H1 (cell line): Measurements from ENCODE around the gene MMS19. TPM values are rescaled to one million over a fixed set of nuclear protein-coding genes. Genes with fewer than 3 reads are reported as not detected.

Source experiments
- CTCF ChIA-PET: fragments of 300-600 bp; sonication (Branson Sonifier 250); formaldehyde crosslinking; loops from one replicate; lab custom pipeline; 2021; ENCODE audit not compliant: partially characterized antibody; lab: Charles Lee
- POLR2A ChIA-PET: fragments of 300-600 bp; sonication (Branson Sonifier 250); formaldehyde crosslinking; loops from one replicate; lab custom pipeline; 2021; ENCODE audit warnings: inconsistent platforms; ENCODE audit not compliant: partially characterized antibody; lab: Charles Lee
- DNase-seq, 2 experiments: peaks; one replicate each; pipeline versions ENCODE4 v3.0.0 to v3.0.0-alpha.2; 2010 to 2022; ENCODE audit warnings: low spot score in 2 of 2, low read depth in 1 of 2, mixed read lengths in 1 of 2
- FAIRE-seq: peaks from 2 replicates; lab custom pipeline; 2011; peaks lifted over from hg19 to GRCh38; lab: Jason Lieb, UNC
- H2AFZ ChIP-seq: 2 replicates; pipeline ENCODE4 v1.8.1; 2012; ENCODE audit warnings: low read length, inconsistent platforms
- H2AK5ac ChIP-seq: 2 replicates; pipeline ENCODE4 v1.6.1; 2013; ENCODE audit warnings: low read depth, low read length
- H2BK120ac ChIP-seq: replicated peaks from 2 replicates; pipeline ENCODE3; 2013; ENCODE audit warnings: low read depth, low read length, inconsistent platforms
- H2BK12ac ChIP-seq: 2 replicates; pipeline ENCODE4 v1.6.1; 2013; ENCODE audit warnings: low read depth, low read length
- H2BK15ac ChIP-seq: 2 replicates; pipeline ENCODE4 v1.6.1; 2013; ENCODE audit warnings: low read length
- H2BK20ac ChIP-seq: 2 replicates; pipeline ENCODE4 v1.6.1; 2013; ENCODE audit warnings: low read length
- H2BK5ac ChIP-seq: 2 replicates; pipeline ENCODE4 v1.6.1; 2013; ENCODE audit warnings: low read depth, low read length
- H3K14ac ChIP-seq: 2 replicates; pipeline ENCODE4 v1.6.1; 2013; ENCODE audit warnings: inconsistent platforms; ENCODE audit not compliant: insufficient read length
- H3K18ac ChIP-seq: 2 replicates; pipeline ENCODE4 v1.6.1; 2013; ENCODE audit warnings: low read length; ENCODE audit errors: extremely low read depth
- H3K23ac ChIP-seq: 2 replicates; pipeline ENCODE4 v1.6.1; 2013; ENCODE audit warnings: inconsistent platforms; ENCODE audit not compliant: insufficient read length
- H3K23me2 ChIP-seq: 2 replicates; pipeline ENCODE4 v1.6.1; 2013; ENCODE audit warnings: low read depth, low read length
- H3K27ac ChIP-seq: 2 replicates; pipeline ENCODE4 v1.6.1; 2011; ENCODE audit warnings: low read depth, low read length, inconsistent platforms
- H3K27me3 ChIP-seq, 4 experiments: replicated peaks in 1 of 4; 1 replicate in 1 of 4; 2 replicates in 3 of 4; pipeline versions ENCODE4 v1.6.1 to v1.8.1; 2011 to 2013; ENCODE audit warnings: low read length in 3 of 4, mild to moderate bottlenecking in 3 of 4, inconsistent platforms in 2 of 4, mixed read lengths in 2 of 4, moderate library complexity in 1 of 4; ENCODE audit not compliant: control insufficient read depth in 3 of 4, insufficient read depth in 3 of 4; ENCODE audit errors: extremely low read depth in 1 of 4
- H3K36me3 ChIP-seq, 4 experiments: 2 replicates each; pipeline versions ENCODE4 v1.6.1 to v1.8.1; 2011 to 2013; ENCODE audit warnings: mild to moderate bottlenecking in 4 of 4, low read length in 3 of 4, moderate library complexity in 2 of 4, control low read depth in 1 of 4, inconsistent platforms in 1 of 4; ENCODE audit not compliant: insufficient read depth in 4 of 4, control insufficient read depth in 2 of 4
- H3K4ac ChIP-seq: replicated peaks from 2 replicates; pipeline ENCODE3; 2013; ENCODE audit warnings: low read length, low read depth, mixed read lengths, inconsistent platforms; ENCODE audit not compliant: insufficient read length
- H3K4me1 ChIP-seq, 4 experiments: replicated peaks in 1 of 4; 1 replicate in 1 of 4; 2 replicates in 3 of 4; pipeline versions ENCODE4 v1.6.1 to v1.8.1; 2011 to 2013; ENCODE audit warnings: low read length in 3 of 4, inconsistent platforms in 2 of 4, mixed read lengths in 1 of 4; ENCODE audit not compliant: insufficient read depth in 4 of 4, control insufficient read depth in 3 of 4
- H3K4me2 ChIP-seq, 2 experiments: 2 replicates each; pipeline versions ENCODE4 v1.6.1 to v1.8.1; 2011 to 2013; ENCODE audit warnings: low read depth in 2 of 2, low read length in 2 of 2, control low read depth in 1 of 2, inconsistent platforms in 1 of 2, mild to moderate bottlenecking in 1 of 2; ENCODE audit not compliant: insufficient read depth in 1 of 2
- H3K4me3 ChIP-seq, 4 experiments: fragments of 200-600, 300-600 bp in 1 of 4; sonication (generic), shearing (Covaris generic), sonication (Bioruptor Twin) in 1 of 4; 2 replicates each; pipeline versions ENCODE4 v1.5.1 to v1.8.1; 2011 to 2016; ENCODE audit warnings: low read length in 4 of 4, low read depth in 3 of 4, control low read depth in 2 of 4, inconsistent platforms in 2 of 4, mild to moderate bottlenecking in 2 of 4, mixed read lengths in 1 of 4, moderate library complexity in 1 of 4; ENCODE audit not compliant: insufficient read depth in 2 of 4; ENCODE audit errors: extremely low read depth in 1 of 4
- H3K56ac ChIP-seq: replicated peaks from 2 replicates; pipeline ENCODE3; 2013; ENCODE audit warnings: low read depth, mild to moderate bottlenecking, mixed read lengths, low read length, inconsistent platforms; ENCODE audit not compliant: insufficient read length
- H3K79me1 ChIP-seq: 2 replicates; pipeline ENCODE4 v1.6.1; 2013; ENCODE audit warnings: low read depth, low read length, control low read depth
- H3K79me2 ChIP-seq, 2 experiments: 2 replicates each; pipeline versions ENCODE4 v1.6.1 to v1.8.1; 2012 to 2013; ENCODE audit warnings: low read length in 2 of 2, mild to moderate bottlenecking in 2 of 2, inconsistent platforms in 1 of 2; ENCODE audit not compliant: insufficient read depth in 2 of 2, control insufficient read depth in 1 of 2
- H3K9ac ChIP-seq, 4 experiments: replicated peaks in 1 of 4; 1 replicate in 1 of 4; 2 replicates in 3 of 4; pipeline versions ENCODE4 v1.6.1 to v1.8.1; 2011 to 2013; ENCODE audit warnings: low read depth in 3 of 4, low read length in 3 of 4, control low read depth in 2 of 4, mild to moderate bottlenecking in 2 of 4, moderate library complexity in 2 of 4, inconsistent platforms in 1 of 4; ENCODE audit errors: extremely low read depth in 1 of 4
- H3K9me3 ChIP-seq, 2 experiments: 2 replicates each; pipeline versions ENCODE4 v1.6.1 to v1.8.1; 2012 to 2013; ENCODE audit warnings: mild to moderate bottlenecking in 2 of 2, moderate library complexity in 2 of 2, control low read depth in 1 of 2, inconsistent platforms in 1 of 2, low read depth in 1 of 2, low read length in 1 of 2, mixed read lengths in 1 of 2; ENCODE audit not compliant: insufficient read depth in 2 of 2
- H4K20me1 ChIP-seq, 2 experiments: replicated peaks in 1 of 2; 2 replicates each; pipeline versions ENCODE3 to v1.8.1; 2011 to 2013; ENCODE audit warnings: inconsistent platforms in 2 of 2, low read length in 2 of 2, mild to moderate bottlenecking in 1 of 2; ENCODE audit not compliant: insufficient read depth in 2 of 2, control insufficient read depth in 1 of 2
- H4K5ac ChIP-seq: 2 replicates; pipeline ENCODE4 v1.6.1; 2013; ENCODE audit warnings: low read length, low read depth, mixed read lengths, inconsistent platforms; ENCODE audit not compliant: insufficient read length
- H4K8ac ChIP-seq: 2 replicates; pipeline ENCODE4 v1.8.0; 2013; ENCODE audit warnings: mild to moderate bottlenecking, moderate library complexity, low read length, inconsistent platforms; ENCODE audit not compliant: insufficient read depth; ENCODE audit errors: extremely low read depth
- H4K91ac ChIP-seq: replicated peaks from 2 replicates; pipeline ENCODE3; 2013; ENCODE audit warnings: low read length, mixed read lengths, inconsistent platforms; ENCODE audit not compliant: insufficient read length
- BRCA1 ChIP-seq: IDR thresholded peaks from 2 replicates; pipeline ENCODE4 v1.6.1; 2012; ENCODE audit warnings: low read depth, low read length, improper control_type of control experiment
- CBX5 ChIP-seq: fragments of 300-800, 300-1000 bp; sonication (generic); IDR thresholded peaks from 2 replicates; pipeline ENCODE4 v1.7.1; 2016; ENCODE audit warnings: antibody characterized with exemption, low read length, low read depth
- CHD1 ChIP-seq: IDR thresholded peaks from 2 replicates; pipeline ENCODE4 v1.6.1; 2012; ENCODE audit warnings: low read depth, low read length, improper control_type of control experiment
- EP300 ChIP-seq, 2 experiments: IDR thresholded peaks; 1 replicate in 1 of 2; 2 replicates in 1 of 2; pipeline ENCODE4 v1.6.1; 2011 to 2012; ENCODE audit warnings: low read depth in 2 of 2, low read length in 2 of 2, mild to moderate bottlenecking in 2 of 2, borderline replicate concordance in 1 of 2, inconsistent platforms in 1 of 2, moderate library complexity in 1 of 2
- KDM1A ChIP-seq: fragments of 200-600, 300-600 bp; sonication (generic); IDR thresholded peaks from 2 replicates; pipeline ENCODE4 v1.7.1; 2016; ENCODE audit warnings: mild to moderate bottlenecking, low read length, borderline replicate concordance
- KDM5A ChIP-seq: fragments of 200-600 bp; IDR thresholded peaks from 2 replicates; pipeline ENCODE4 v1.7.1; 2012; ENCODE audit warnings: mild to moderate bottlenecking, low read length, inconsistent platforms, mixed read lengths
- PHF8 ChIP-seq: fragments of 200-600 bp; sonication (generic); conservative IDR thresholded peaks from 2 replicates; pipeline ENCODE4 v1.7.1; 2012; ENCODE audit warnings: low read depth, mild to moderate bottlenecking, inconsistent platforms, low read length, moderate library complexity
- RNF2 ChIP-seq: fragments of 200-900, 300-1000 bp; sonication (generic); IDR thresholded peaks from 2 replicates; pipeline ENCODE4 v1.7.1; 2016; ENCODE audit warnings: borderline replicate concordance, low read depth, mild to moderate bottlenecking, antibody characterized with exemption, low read length; ENCODE audit not compliant: poor library complexity, severe bottlenecking; ENCODE audit errors: missing control alignments
- WGBS, 2 experiments: shearing (Covaris generic) in 1 of 2; methylation state at CpG; one replicate each; pipeline versions ENCODE4 v1.1.6 to v1.1.7; 2013 to 2015; ENCODE audit warnings: low lambda C conversion rate in 2 of 2, mixed read lengths in 2 of 2, inconsistent platforms in 1 of 2, low coverage in 1 of 2, missing lambda C conversion rate in 1 of 2; ENCODE audit not compliant: insufficient replicate concordance in 2 of 2, insufficient coverage in 1 of 2, insufficient read length in 1 of 2; ENCODE audit errors: extremely low coverage in 1 of 2, missing lambda C conversion rate in 1 of 2; 5-methylcytosine and 5-hydroxymethylcytosine counted together
- polyA plus RNA-seq, 7 experiments: library from polyadenylated mRNA; depleted of rRNA in 3 of 7; stranded (reverse) in 5 of 7; unstranded in 2 of 7; fragments of >200 nt in 5 of 7; fragments of 200-250 nt in 2 of 7; gene quantifications; 1 replicate in 5 of 7; 2 replicates in 1 of 7; 4 replicates in 1 of 7; pipeline versions ENCODE4 v1.2.1 to v1.2.3, GENCODE V29; 2011 to 2013; ENCODE audit warnings: missing spikeins in 2 of 7, mixed read lengths in 2 of 7
- total RNA-seq: library from RNA; stranded (reverse); fragmentation: NEBNext Ultra II Directional; extraction: Animal tissue kit (Norgen Biotek cat#: 25700); gene quantifications from 2 replicates; pipeline ENCODE4 v1.2.1, GENCODE V29; 2021
- TF ChIP-seq, protein P1 (sequence below): IDR thresholded peaks from 2 replicates; pipeline ENCODE4 v1.6.1; 2012; ENCODE audit warnings: low read length, inconsistent platforms

The MMS19 gene
- total and polyA plus RNA-seq, 2 of the 8 experiments (the other 6 are each of a cell fraction or from before 2014, with no cell fraction given): 130 to 221 TPM

DNA sequence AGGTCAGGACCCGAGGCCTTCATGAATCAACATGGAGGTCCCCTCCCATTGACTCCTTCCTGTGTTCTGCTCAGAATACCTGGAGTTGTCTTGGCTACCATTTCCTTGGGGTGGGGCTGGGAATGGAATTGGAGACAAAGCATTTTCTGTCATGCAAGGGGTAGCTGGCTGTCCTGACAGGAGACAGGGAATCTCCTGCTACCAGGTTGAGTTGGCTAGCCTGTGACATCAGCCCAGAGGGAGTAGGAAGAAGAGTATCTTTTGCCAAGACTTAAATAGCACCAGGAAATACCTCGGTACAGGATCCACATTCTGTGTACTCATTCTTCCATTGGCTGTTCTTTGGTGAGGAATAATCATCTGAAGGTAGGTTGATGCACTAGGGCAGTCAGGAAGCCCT is 47.4 kb downstream of the MMS19 start:
- FAIRE-seq: no peak
- Histone ChIP-seq H3K79me2 (peaks cover 5 to 22% of the 10 kb centered on the region in 2 experiments), H3K4me1 (peaks cover 0 to 4% (median 0%) of the 10 kb centered on the region in 4 experiments; a peak in 2 of 7 replicates), H3K9me3 (no peaks in the 10 kb centered on the region), H3K27ac (no peak overlapping the region), H3K18ac (no peak overlapping the region), H3K23me2 (peaks cover 4% of the 10 kb centered on the region; the same call in 1 of the 2 replicates), H2AFZ (no peak overlapping the region), H2BK20ac (no peak overlapping the region), H3K27me3 (no peaks in the 10 kb centered on the region), H3K9ac (no peak overlapping the region), H4K5ac (no peak overlapping the region), H4K91ac (no peak overlapping the region), H2BK120ac (no peak overlapping the region), H2BK5ac (no peak overlapping the region; the same call in 1 of the 2 replicates), H2BK15ac (no peak overlapping the region), H3K36me3 (peaks cover 2 to 35% (median 20%) of the 10 kb centered on the region in 4 experiments; a peak in 7 of 8 replicates), H3K4me3 (no peak overlapping the region), H3K4me2 (no peak overlapping the region), H3K4ac (no peak overlapping the region)
- CTCF ChIA-PET: interaction anchor here (1.1 to 7.2 kb wide), 2 partner anchors 15 to 83 kb away, joined by 4 to 40 read pairs; no protein-coding TSS in a partner anchor
- POLR2A ChIA-PET: interaction anchor here (1.4 to 13.8 kb wide), 4 partner anchors 9 to 26 kb away, joined by 4 to 185 read pairs (median 54); no protein-coding TSS in a partner anchor
- WGBS, 2 experiments: 92% methylated on average over 2 of the region's 2 CpGs; no CpG with 5 or more reads in 1 of the 2 experiments
- TF ChIP-seq BRCA1: no peak
- no peak for TF ChIP-seq CHD1
- no peak for TF ChIP-seq EP300 (IDR thresholded peaks at IDR 0.05; ENCODE audit: borderline replicate concordance in 1 of 2, low read depth in 2 of 2, low read length in 2 of 2)
- TF ChIP-seq KDM1A: no peak
- no peak for TF ChIP-seq CBX5
- TF ChIP-seq, protein P1, sequence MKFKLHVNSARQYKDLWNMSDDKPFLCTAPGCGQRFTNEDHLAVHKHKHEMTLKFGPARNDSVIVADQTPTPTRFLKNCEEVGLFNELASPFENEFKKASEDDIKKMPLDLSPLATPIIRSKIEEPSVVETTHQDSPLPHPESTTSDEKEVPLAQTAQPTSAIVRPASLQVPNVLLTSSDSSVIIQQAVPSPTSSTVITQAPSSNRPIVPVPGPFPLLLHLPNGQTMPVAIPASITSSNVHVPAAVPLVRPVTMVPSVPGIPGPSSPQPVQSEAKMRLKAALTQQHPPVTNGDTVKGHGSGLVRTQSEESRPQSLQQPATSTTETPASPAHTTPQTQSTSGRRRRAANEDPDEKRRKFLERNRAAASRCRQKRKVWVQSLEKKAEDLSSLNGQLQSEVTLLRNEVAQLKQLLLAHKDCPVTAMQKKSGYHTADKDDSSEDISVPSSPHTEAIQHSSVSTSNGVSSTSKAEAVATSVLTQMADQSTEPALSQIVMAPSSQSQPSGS: no peak
- no peak for TF ChIP-seq KDM5A
- no peak for TF ChIP-seq PHF8
- TF ChIP-seq RNF2: no peak
- TF ChIP-seq, all 59 proteins: peak for 0
- no peak overlapping the region for H3K56ac ChIP-seq
- no peak overlapping the region for H2BK12ac ChIP-seq
- peaks cover 4 to 16% of the 10 kb centered on the region in 2 experiments for H4K20me1 ChIP-seq
- H4K8ac ChIP-seq: no peak overlapping the region
- DNase-seq: no peak
- no peak overlapping the region for H3K14ac ChIP-seq
- H3K23ac ChIP-seq: no peak overlapping the region
- H3K79me1 ChIP-seq: peaks cover 11% of the 10 kb centered on the region; the same call in 1 of the 2 replicates
- no peak overlapping the region for H2AK5ac ChIP-seq
